Lower leg skin (tissue), 4 donors: ENCODE measurements around the gene SSX7. TPM values are rescaled to one million over a fixed set of nuclear protein-coding genes. Genes with fewer than 3 reads are reported as not detected.

Experiments
- DNase-seq, 2 donors: peaks; one replicate each; pipeline ENCODE4 v3.0.0-alpha.2; 2019; ENCODE audit warnings: low spot score in 2 of 2
- H3K4me3 ChIP-seq: fragments of 200-600 bp; sonication (generic); 2 replicates; pipeline ENCODE4 v1.5.1; 2017; ENCODE audit warnings: mild to moderate bottlenecking, low read depth; ENCODE audit not compliant: poor library complexity, severe bottlenecking
- CTCF ChIP-seq, 3 donors: fragments of 450-650 bp; IDR thresholded peaks; one replicate each; pipeline ENCODE4 v1.5.1; 2016; ENCODE audit warnings: antibody characterized with exemption in 3 of 3, mild to moderate bottlenecking in 3 of 3, moderate library complexity in 2 of 3
- POLR2A ChIP-seq, 2 donors: fragments of 450-650 bp; IDR thresholded peaks; one replicate each; pipeline ENCODE4 v1.6.1; 2016 to 2017; ENCODE audit warnings: antibody characterized with exemption in 2 of 2, mild to moderate bottlenecking in 1 of 2, moderate library complexity in 1 of 2
- WGBS, 2 donors: methylation state at CpG; one replicate each; pipeline ENCODE4 v1.1.5; 2018; 5-methylcytosine and 5-hydroxymethylcytosine counted together
- intact Hi-C: fragments of 100-400 bp; cut with DNase I; formaldehyde crosslinking; loops from one replicate; pipeline ENCODE4 v1.15.0; 2023; ENCODE audit warnings: low total_unique reads
- total RNA-seq, 4 donors: library from RNA; depleted of rRNA; stranded (reverse); fragments of >200 nt; gene quantifications; one replicate each; pipeline ENCODE4 v1.1.0, GENCODE V29; 2016

SSX7 gene
- total RNA-seq, 4 donors from 2014 or later: not detected

GRCh38 chrX:52594658-52595057, 60.0 kb downstream of the SSX7 start:
- H3K4me3 ChIP-seq: no peak overlapping the region
- DNase-seq: no peak
- TF ChIP-seq POLR2A (IDR thresholded peaks at IDR 0.05) (no peak), CTCF (IDR thresholded peaks at IDR 0.05) (no peak)
- 91 to 96% methylated on average over 6 of the region's 6 CpGs for WGBS, 2 donors
- intact Hi-C loops: no loop called here

Other genes starting within 250 kb of the SSX7 start
- under 1 TPM in 1 of 4 donors, not detected in 3; 0.76 TPM for gene XAGE1A, start 159.1 kb downstream of the SSX7 start, total RNA-seq
- under 1 TPM in 1 of 4 donors, not detected in 3; 0.76 TPM for gene XAGE1B, start 137.8 kb downstream of the SSX7 start, total RNA-seq
- gene SSX2, start 52.3 kb upstream of the SSX7 start, total RNA-seq: not detected
- not detected for gene SSX2B, start 96.4 kb upstream of the SSX7 start, total RNA-seq
- not detected for gene SPANXN5, start 142.5 kb upstream of the SSX7 start, total RNA-seq
- not detected for gene XAGE5, start 156.4 kb upstream of the SSX7 start, total RNA-seq
- gene XAGE3, start 213.2 kb upstream of the SSX7 start, total RNA-seq: not detected
- 10 to 100 TPM; 42.6 to 50.9 (median 44.6) TPM for gene FAM156B, start 242.4 kb upstream of the SSX7 start, total RNA-seq